Mesenchymal stem cell (in vitro differentiated cells and primary cell): ENCODE measurements around the gene TTC32.

Experiments
- DNase-seq: peaks from one replicate; pipeline ENCODE4 v3.0.0-alpha.2; 2013
- H2AFZ ChIP-seq: one replicate; pipeline ENCODE4 v1.6.1; 2013; ENCODE audit warnings: low read depth, mild to moderate bottlenecking, control low read depth, inconsistent platforms, low read length, moderate library complexity
- H2AK5ac ChIP-seq: 2 replicates; pipeline ENCODE4 v1.6.1; 2013; ENCODE audit warnings: low read length, moderate library complexity, mild to moderate bottlenecking, inconsistent platforms; ENCODE audit not compliant: severe bottlenecking
- H2BK120ac ChIP-seq: one replicate; pipeline ENCODE4 v1.6.1; 2013; ENCODE audit warnings: low read depth, mild to moderate bottlenecking, inconsistent platforms, low read length, moderate library complexity
- H2BK12ac ChIP-seq, 2 experiments: one replicate each; pipeline ENCODE4 v1.6.1; 2013; ENCODE audit warnings: inconsistent platforms in 2 of 2, low read length in 2 of 2, mild to moderate bottlenecking in 2 of 2, moderate library complexity in 2 of 2, control low read depth in 1 of 2
- H2BK15ac ChIP-seq: one replicate; pipeline ENCODE4 v1.6.1; 2013; ENCODE audit warnings: mild to moderate bottlenecking, low read depth, inconsistent platforms; ENCODE audit not compliant: poor library complexity, severe bottlenecking
- H2BK5ac ChIP-seq: 2 replicates; pipeline ENCODE4 v1.6.1; 2013; ENCODE audit warnings: low read depth, mild to moderate bottlenecking, low read length, control low read depth, inconsistent platforms; ENCODE audit not compliant: poor library complexity, severe bottlenecking
- H3K14ac ChIP-seq, 2 experiments: one replicate each; pipeline ENCODE4 v1.6.1; 2013; ENCODE audit warnings: inconsistent platforms in 2 of 2, low read length in 2 of 2, control low read depth in 1 of 2, mild to moderate bottlenecking in 1 of 2, moderate library complexity in 1 of 2
- H3K18ac ChIP-seq, 2 experiments: one replicate each; pipeline ENCODE4 v1.6.1; 2013; ENCODE audit warnings: inconsistent platforms in 2 of 2, low read length in 2 of 2, control low read depth in 1 of 2, low read depth in 1 of 2, mild to moderate bottlenecking in 1 of 2
- H3K23ac ChIP-seq, 2 experiments: one replicate each; pipeline ENCODE4 v1.6.1; 2013; ENCODE audit warnings: inconsistent platforms in 2 of 2, low read length in 2 of 2, mild to moderate bottlenecking in 2 of 2, moderate library complexity in 2 of 2, control low read depth in 1 of 2
- H3K27ac ChIP-seq: 2 replicates; pipeline ENCODE4 v1.5.1; 2013; ENCODE audit warnings: mild to moderate bottlenecking, moderate library complexity, low read length, control low read depth, inconsistent platforms; ENCODE audit not compliant: poor library complexity, severe bottlenecking
- H3K27me3 ChIP-seq, 2 experiments: 2 replicates each; pipeline versions ENCODE4 v1.6.1 to v1.7.0; 2013; ENCODE audit warnings: low read length in 2 of 2, mild to moderate bottlenecking in 2 of 2, moderate library complexity in 2 of 2, control low read depth in 1 of 2, inconsistent platforms in 1 of 2; ENCODE audit not compliant: control insufficient read depth in 1 of 2, insufficient read depth in 1 of 2
- H3K36me3 ChIP-seq, 2 experiments: 2 replicates each; pipeline versions ENCODE4 v1.6.1 to v1.7.0; 2013; ENCODE audit warnings: low read length in 2 of 2, control low read depth in 1 of 2, inconsistent platforms in 1 of 2, low read depth in 1 of 2, mild to moderate bottlenecking in 1 of 2; ENCODE audit not compliant: insufficient read depth in 2 of 2, control insufficient read depth in 1 of 2
- H3K4ac ChIP-seq, 2 experiments: one replicate each; pipeline ENCODE4 v1.6.1; 2013; ENCODE audit warnings: inconsistent platforms in 2 of 2, low read length in 2 of 2, mild to moderate bottlenecking in 2 of 2, moderate library complexity in 2 of 2, control low read depth in 1 of 2, low read depth in 1 of 2
- H3K4me1 ChIP-seq: 2 replicates; pipeline ENCODE4 v1.6.1; 2013; ENCODE audit warnings: low read depth, low read length, control low read depth; ENCODE audit not compliant: control insufficient read depth, insufficient read depth
- H3K4me2 ChIP-seq: 2 replicates; pipeline ENCODE4 v1.6.1; 2013; ENCODE audit warnings: low read length, mild to moderate bottlenecking, inconsistent platforms; ENCODE audit not compliant: poor library complexity, severe bottlenecking
- H3K4me3 ChIP-seq, 2 experiments: 2 replicates each; pipeline versions ENCODE4 v1.5.1 to v1.7.0; 2013; ENCODE audit warnings: low read length in 2 of 2, mild to moderate bottlenecking in 2 of 2, control low read depth in 1 of 2, low read depth in 1 of 2; ENCODE audit not compliant: insufficient read depth in 1 of 2
- H3K79me1 ChIP-seq: replicated peaks from 2 replicates; pipeline ENCODE4 v1.6.1; 2013; ENCODE audit warnings: mild to moderate bottlenecking, control low read depth, low read length, inconsistent platforms; ENCODE audit not compliant: poor library complexity, severe bottlenecking
- H3K9ac ChIP-seq: 2 replicates; pipeline ENCODE4 v1.7.0; 2013; ENCODE audit warnings: mild to moderate bottlenecking, low read length, moderate library complexity
- H3K9me3 ChIP-seq: 2 replicates; pipeline ENCODE4 v1.7.0; 2013; ENCODE audit warnings: mild to moderate bottlenecking, low read length; ENCODE audit not compliant: control insufficient read depth
- H4K8ac ChIP-seq: one replicate; pipeline ENCODE4 v1.6.1; 2013; ENCODE audit warnings: inconsistent platforms, mild to moderate bottlenecking, low read length, moderate library complexity
- H4K91ac ChIP-seq: one replicate; pipeline ENCODE4 v1.6.1; 2013; ENCODE audit warnings: mild to moderate bottlenecking, low read length, inconsistent platforms
- whole genome bisulfite sequencing: methylation state at CpG from one replicate; pipeline ENCODE4 v1.1.7; 2013; ENCODE audit warnings: mixed read lengths; 5-methylcytosine and 5-hydroxymethylcytosine counted together

TTC32 gene

DNA sequence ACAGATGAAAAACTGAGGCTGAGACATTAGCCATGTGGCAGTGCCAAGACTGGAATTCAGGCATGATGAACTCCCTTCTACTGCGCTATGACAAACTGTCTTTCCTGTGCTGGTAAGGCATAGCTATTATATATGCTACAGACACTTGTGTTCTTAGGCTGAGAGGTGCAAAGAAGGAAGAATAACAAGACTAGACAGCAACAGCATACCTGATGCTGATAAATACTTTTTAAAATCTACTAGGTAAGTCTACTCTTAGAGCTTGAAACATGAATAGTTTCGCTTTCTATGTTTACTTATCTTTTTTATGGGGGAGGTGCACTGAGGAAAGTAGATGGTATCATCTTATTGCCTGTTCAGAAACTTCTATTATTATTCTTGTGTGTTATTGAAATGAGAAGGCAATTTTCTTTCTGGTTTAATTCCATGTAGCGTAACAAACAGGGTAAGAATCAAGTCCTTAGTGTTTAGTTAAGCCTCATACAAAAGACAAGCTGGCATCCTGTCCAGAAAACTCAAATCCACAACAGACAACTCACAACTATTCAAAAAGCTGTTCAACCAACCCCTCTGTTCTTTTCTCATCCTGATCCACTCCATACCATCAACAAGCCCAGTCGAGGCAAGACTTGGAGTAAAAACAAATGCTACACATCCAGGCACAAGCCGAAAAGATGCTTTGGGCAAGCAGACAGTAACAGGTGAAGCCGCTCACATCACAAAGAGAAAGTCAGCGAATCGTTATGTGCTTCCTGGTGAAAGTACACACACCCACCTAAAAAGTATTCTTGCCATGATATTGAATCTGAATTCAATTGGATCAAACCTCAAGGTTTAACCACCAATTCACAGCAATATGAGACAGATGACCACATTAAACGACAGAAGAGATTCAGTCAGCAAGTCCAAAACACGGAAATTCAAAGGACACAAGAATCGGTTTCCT, 1.5 kb downstream of the TTC32 start:
- Histone ChIP-seq H3K14ac (no peak overlapping the region), H4K8ac (peak overlapping the region; percentile 54), H3K4me1 (peaks cover 7% of the 10 kb centered on the region), H3K4ac (peak overlapping the region in 1 of 2 experiments; percentile 11), H3K18ac (no peak overlapping the region), H2AK5ac (no peak overlapping the region), H2AFZ (no peak overlapping the region), H3K23ac (peak overlapping the region in 1 of 2 experiments; percentile 60), H3K9ac (peak overlapping the region; percentile 97), H3K9me3 (no peaks in the 10 kb centered on the region), H3K79me1 (peaks cover 10% of the 10 kb centered on the region), H3K27me3 (no peaks in the 10 kb centered on the region), H2BK12ac (no peak overlapping the region), H2BK120ac (no peak overlapping the region), H3K27ac (no peak overlapping the region), H2BK5ac (no peak overlapping the region), H4K91ac (no peak overlapping the region), H3K4me3 (peak overlapping the region in 1 of 2 experiments; percentile 90), H3K36me3 (peaks cover 0 to 3% of the 10 kb centered on the region in 2 experiments), H3K4me2 (peak overlapping the region; percentile 75), H2BK15ac (no peak overlapping the region)
- 60% methylated on average over 10 of the region's 11 CpGs for WGBS
- DNase-seq: peak; percentile 24

DNA sequence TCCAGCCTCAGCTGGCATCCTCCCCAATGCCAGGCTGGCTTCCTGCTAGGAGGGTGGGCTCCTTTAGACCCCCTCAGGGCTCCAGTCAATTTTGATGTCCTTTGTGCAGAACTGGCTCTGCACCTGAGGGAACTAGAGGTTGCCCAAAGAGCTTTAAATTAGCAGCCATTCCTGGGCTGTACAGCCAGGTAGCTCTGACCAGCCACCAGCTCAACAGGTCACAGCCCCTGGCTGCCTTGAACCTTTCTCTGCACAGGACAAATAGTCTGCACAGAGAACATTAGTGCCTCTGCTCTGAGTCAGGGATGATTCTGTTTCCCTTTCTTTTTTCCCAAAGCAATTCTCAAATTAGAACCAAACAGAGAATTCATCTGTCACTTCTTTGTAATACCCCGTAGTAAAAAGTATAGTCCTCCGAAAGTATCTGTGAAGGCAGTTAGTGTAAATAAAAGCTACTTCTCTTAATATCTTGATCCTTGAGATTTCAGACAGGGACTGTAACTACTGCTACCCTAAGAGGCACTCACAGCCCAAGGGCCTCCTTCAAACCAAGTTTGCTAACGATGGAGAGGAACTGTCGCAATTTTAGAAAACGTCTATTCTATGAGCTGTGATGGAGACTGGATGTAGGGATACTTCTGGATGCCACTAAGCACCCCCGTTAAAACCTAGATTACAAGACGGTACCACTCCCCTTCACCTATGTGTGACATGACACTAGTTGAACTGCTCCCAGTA, 3.0 kb downstream of the TTC32 start:
- Histone ChIP-seq H2AFZ (no peak overlapping the region), H2BK15ac (no peak overlapping the region), H3K23ac (peak overlapping the region in 1 of 2 experiments; percentile 79), H3K9me3 (no peaks in the 10 kb centered on the region), H3K36me3 (peaks cover 0 to 3% of the 10 kb centered on the region in 2 experiments), H3K4me2 (peak overlapping the region; percentile 44), H2AK5ac (peak overlapping the region; percentile 69), H3K27me3 (no peaks in the 10 kb centered on the region), H2BK120ac (no peak overlapping the region), H4K91ac (no peak overlapping the region), H3K79me1 (peaks cover 12% of the 10 kb centered on the region), H4K8ac (peak overlapping the region; percentile 64), H3K18ac (no peak overlapping the region), H2BK5ac (no peak overlapping the region), H3K4me3 (peak overlapping the region in 1 of 2 experiments; percentile 64), H3K14ac (no peak overlapping the region), H3K4me1 (peaks cover 7% of the 10 kb centered on the region), H3K27ac (no peak overlapping the region), H3K4ac (no peak overlapping the region), H3K9ac (peak overlapping the region; percentile 60), H2BK12ac (no peak overlapping the region)
- no CpG with 5 or more reads among the region's 7 CpGs for WGBS
- no peak for DNase-seq

DNA sequence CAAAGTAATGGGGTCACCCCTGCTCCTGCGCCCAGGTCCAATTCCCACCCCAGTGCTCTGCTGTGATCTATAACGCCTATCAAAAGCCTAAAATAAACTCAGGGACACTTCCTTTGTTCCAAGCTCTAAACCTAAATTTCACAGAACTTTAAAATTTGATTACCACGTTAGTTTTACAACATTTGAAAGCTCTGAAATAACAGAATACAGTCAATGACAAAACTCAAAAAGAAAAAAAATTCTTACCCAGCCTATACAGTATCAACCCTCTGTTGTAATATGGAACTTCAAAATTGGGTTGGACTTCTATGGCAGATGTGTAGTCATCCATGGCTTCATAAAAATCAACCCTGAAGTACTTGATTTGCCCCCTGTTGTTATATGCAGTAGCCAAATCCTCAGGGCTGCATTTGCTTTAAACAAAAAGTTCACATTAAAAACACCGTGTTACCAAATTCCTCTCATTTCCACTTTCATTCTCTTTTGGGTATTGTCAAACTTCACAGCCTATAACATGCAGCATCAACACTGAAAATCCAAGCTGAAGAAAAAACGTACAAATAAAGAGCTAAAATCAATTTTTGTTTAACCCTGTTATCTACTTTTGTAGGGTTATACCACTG, 4.0 kb downstream of the TTC32 start:
- no peak overlapping the region for H3K14ac ChIP-seq
- peaks cover 7% of the 10 kb centered on the region for H3K4me1 ChIP-seq
- no peak overlapping the region for H3K27ac ChIP-seq
- no peak overlapping the region for H3K4ac ChIP-seq
- peak overlapping the region in 1 of 2 experiments; percentile 64 for H3K4me3 ChIP-seq
- no peak overlapping the region for H4K91ac ChIP-seq
- peak overlapping the region; percentile 60 for H3K9ac ChIP-seq
- DNase-seq: no peak
- WGBS: over 99% methylated on average over 5 of the region's 5 CpGs
- H2AK5ac ChIP-seq: no peak overlapping the region
- H3K9me3 ChIP-seq: no peaks in the 10 kb centered on the region
- no peak overlapping the region for H2AFZ ChIP-seq
- H4K8ac ChIP-seq: no peak overlapping the region
- H3K23ac ChIP-seq: no peak overlapping the region
- H3K18ac ChIP-seq: no peak overlapping the region
- H2BK12ac ChIP-seq: no peak overlapping the region
- peaks cover 12% of the 10 kb centered on the region for H3K79me1 ChIP-seq
- peaks cover 0 to 3% of the 10 kb centered on the region in 2 experiments for H3K36me3 ChIP-seq
- no peak overlapping the region for H2BK5ac ChIP-seq
- H3K27me3 ChIP-seq: no peaks in the 10 kb centered on the region
- H2BK15ac ChIP-seq: no peak overlapping the region
- H3K4me2 ChIP-seq: no peak overlapping the region
- H2BK120ac ChIP-seq: no peak overlapping the region
